GM13977 (cell line): ENCODE data around the gene TGFBR1.
A peak's percentile ranks its signal among the peaks of the same experiment; 100 is the strongest.

Source experiments
- DNase-seq: peaks from one replicate; pipeline ENCODE4 v3.0.0; 2012; ENCODE audit warnings: low spot score
- in situ Hi-C: fragments of 300-500 bp; cut with MboI; formaldehyde crosslinking; loops from one replicate; pipeline ENCODE4 v1.12.0; 2022; ENCODE audit warnings: low sequenced_read_pairs, low pct_unique_long_range_greater_than_20kb, mixed read lengths, inconsistent platforms; ENCODE audit not compliant: unreplicated experiment
- TF ChIP-seq, protein P1 (sequence below): IDR thresholded peaks from 2 replicates; pipeline ENCODE4 v1.5.1; 2012; ENCODE audit warnings: mild to moderate bottlenecking, control low read depth; ENCODE audit not compliant: insufficient read depth; ENCODE audit errors: extremely low read depth, missing control alignments

The TGFBR1 gene

DNA sequence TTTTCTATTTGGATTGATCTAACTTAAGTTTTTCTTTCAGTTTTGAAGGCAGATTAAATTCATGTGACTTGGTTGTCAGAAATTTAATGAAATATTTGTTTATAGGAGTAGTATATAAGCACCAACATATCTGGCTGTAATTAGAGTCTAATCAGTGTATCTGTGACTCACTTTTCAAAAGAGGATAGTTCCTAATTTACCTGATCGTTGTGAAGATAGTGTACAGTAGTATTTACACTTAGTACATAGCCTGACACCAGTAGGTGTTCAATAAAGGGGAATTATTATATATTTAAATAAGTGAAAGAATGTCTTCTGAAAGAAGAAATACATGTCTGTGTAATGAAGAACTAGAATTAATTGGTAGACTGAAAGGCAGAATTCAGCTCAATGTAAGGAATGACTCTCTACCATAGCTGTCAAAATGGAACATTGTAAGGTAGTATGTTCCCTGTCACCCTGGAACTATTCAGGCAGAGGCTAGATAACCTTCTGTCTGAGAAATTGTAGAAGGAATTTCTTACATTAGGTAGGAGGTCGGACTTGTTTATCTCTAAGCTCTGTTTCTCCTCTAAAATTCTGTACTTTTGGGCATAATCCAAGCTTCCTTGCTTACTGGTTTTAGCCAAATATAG is 8.6 kb downstream of the TGFBR1 start:
- TF ChIP-seq, protein P1, sequence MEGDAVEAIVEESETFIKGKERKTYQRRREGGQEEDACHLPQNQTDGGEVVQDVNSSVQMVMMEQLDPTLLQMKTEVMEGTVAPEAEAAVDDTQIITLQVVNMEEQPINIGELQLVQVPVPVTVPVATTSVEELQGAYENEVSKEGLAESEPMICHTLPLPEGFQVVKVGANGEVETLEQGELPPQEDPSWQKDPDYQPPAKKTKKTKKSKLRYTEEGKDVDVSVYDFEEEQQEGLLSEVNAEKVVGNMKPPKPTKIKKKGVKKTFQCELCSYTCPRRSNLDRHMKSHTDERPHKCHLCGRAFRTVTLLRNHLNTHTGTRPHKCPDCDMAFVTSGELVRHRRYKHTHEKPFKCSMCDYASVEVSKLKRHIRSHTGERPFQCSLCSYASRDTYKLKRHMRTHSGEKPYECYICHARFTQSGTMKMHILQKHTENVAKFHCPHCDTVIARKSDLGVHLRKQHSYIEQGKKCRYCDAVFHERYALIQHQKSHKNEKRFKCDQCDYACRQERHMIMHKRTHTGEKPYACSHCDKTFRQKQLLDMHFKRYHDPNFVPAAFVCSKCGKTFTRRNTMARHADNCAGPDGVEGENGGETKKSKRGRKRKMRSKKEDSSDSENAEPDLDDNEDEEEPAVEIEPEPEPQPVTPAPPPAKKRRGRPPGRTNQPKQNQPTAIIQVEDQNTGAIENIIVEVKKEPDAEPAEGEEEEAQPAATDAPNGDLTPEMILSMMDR = no peak
- in situ Hi-C loops = no loop called here
- no peak for DNase-seq

DNA sequence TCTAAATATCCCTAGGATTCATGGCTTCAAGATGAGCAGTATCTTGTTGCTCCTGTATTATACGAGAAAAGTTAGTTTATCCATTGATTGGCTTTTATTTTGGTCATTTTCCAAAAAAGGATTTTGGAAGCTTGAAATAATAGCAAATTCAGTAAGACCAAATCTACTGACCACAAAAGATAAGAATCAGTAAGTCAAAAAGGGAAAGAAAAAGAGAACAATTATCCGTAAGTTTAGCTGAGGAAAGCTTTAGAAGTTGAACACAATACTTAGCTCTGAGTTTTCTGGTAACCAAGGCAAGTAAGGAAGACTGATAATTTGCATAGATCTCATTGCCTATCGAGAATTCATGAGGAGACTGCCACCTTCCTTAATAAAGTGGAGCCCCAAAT is 9.1 kb downstream of the TGFBR1 start:
- in situ Hi-C loops = no loop called here
- TF ChIP-seq, protein P1 = no peak
- no peak for DNase-seq

DNA sequence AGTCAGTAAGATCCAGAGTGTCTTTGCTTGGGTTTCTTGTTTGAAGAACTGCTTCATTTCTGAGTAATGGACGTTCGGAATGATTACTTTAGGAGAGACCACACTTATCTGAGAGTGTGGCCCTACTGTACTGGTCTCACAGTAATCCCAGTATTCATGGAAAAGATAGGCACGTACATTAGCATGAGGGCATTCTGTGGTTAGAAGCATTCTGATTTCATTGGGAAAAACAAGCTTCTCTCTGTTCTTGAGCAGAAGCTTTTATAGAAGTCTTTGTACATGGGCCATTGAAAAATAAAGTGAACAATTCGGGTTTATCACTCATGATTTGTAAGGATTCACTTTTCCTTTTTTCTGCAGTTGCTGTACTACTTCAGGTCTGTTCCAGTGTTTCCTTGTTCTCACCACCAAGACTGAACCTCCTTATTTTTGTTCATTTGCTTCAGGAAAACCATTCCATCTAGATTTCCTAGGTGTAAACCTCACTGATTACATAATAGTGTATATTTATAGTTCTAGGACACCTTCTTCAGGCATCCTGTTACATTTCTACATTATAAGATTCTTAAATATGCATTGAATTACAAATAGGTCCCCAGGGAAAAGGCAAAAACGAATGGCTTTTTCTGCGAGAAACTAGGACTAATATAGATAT is 10.1 kb downstream of the TGFBR1 start:
- TF ChIP-seq, protein P1 = no peak
- in situ Hi-C loops = no loop called here
- DNase-seq = no peak

DNA sequence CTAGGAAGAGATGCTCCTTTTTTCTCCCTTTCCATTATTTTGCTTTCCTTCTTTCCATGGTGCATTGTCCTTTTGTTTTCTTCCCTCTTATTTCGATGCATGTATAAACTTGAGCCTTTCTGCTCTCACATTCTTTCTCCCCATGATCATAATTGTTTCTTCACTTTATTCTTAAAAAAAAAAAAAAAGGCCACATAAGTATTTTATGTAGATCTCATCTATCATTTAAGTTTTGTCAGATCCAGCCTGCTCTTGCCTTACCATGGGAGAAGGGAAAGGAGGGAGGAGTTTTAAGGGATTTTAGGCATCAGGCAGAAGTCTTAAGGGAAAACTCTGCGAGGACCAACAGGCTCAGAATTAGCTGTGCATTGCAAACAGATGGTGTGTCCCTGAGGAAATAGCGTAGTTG is 11.1 kb downstream of the TGFBR1 start:
- in situ Hi-C loops = no loop called here

DNA sequence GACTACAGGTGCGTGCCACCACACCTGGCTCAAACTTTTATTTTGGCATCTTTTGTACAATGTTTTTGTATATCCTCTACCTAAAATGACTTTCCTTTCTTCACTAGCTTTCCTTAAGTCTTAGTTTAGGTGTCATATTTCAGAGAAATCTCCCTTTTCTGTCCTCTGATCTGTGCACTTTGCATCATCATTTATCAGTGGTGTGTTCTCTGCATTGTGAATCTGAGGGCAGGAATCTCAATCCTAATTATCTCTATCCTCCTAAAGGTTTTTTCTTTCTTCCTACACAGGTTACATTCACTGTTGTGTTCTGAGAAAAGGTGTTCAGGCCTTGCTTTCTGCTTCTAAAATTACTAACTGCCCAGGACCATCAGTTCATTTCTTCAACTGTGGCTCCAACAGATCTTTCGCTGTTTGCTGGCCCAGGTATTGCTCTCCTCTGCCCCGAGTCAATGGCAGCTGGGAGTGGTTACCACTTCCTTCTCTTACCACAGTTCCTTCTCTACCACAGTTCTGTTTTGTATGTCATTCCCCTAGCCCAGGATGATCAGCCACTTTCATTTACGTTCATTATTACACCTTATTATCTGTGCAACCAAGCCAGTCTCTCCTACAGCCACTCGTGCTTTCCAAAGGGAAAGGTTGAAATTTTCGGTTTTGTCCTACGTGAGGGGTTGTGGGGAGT is 14.0 kb downstream of the TGFBR1 start:
- peak; percentile 33 for DNase-seq
- in situ Hi-C loops = no loop called here
- TF ChIP-seq, protein P1 = no peak

More for the DNA sequence above, 11.1 kb downstream of the TGFBR1 start:
- no peak for DNase-seq
- TF ChIP-seq, protein P1 = no peak

DNA sequence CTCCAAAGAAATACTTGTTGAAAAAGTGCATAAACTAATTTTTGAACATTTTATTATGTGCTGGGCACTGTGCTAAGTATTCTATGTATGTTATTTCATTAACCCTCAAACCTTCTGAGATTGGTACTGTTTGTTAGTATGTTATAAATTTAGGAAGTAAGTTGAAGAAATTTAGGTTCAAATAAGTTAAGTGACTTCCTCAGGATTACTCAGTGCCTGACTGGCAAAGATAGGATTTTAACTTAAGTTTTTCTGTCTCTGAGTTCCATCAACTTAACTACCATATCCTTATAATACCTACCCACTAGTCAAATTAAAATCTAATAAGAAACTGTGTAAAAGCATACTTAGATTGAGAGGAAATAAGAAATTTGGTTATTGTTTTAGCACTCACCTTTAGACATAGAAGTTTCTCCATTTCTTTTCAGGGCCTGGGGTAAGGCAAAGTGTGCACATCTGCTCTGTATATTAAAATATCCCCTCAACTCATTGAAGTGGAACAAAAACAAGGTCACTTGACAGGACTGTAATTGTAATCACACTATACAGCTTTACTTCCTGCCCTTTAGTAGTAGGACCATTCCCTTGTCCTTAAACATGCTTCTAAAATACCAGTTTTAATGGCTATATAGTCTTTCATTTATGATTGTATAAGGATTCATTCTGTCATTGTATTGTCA is 15.2 kb downstream of the TGFBR1 start:
- TF ChIP-seq, protein P1 = no peak
- no peak for DNase-seq
- in situ Hi-C loops = no loop called here
